ENCODE measurements around the gene TRPV5. TPM values are rescaled to one million over a fixed set of nuclear protein-coding genes. Genes with fewer than 3 reads are reported as not detected.

The TRPV5 gene
- total RNA-seq, 1 donor from 2014 or later: not detected

GRCh38 chr7:142890874-142891485 is 42.6 kb downstream of the TRPV5 start:
- H3K9me3 ChIP-seq (ENCODE audit: control insufficient read depth in 3 of 3, low read length in 3 of 3): no peaks in the 10 kb centered on the region

GRCh38 chr7:142889816-142890215 is 43.7 kb downstream of the TRPV5 start:
- H3K9me3 ChIP-seq (ENCODE audit: control insufficient read depth in 3 of 3, low read length in 3 of 3): no peaks in the 10 kb centered on the region
- H3K4me1 ChIP-seq (ENCODE audit: control insufficient read depth in 3 of 3, insufficient read depth in 3 of 3, low read length in 3 of 3): no peaks in the 10 kb centered on the region
- H3K27me3 ChIP-seq (ENCODE audit: control insufficient read depth in 3 of 3, insufficient read depth in 3 of 3, low read length in 3 of 3): peaks cover 4 to 16% (median 13%) of the 10 kb centered on the region in 3 donors
- no peak overlapping the region for H3K27ac ChIP-seq (ENCODE audit: low read depth, low read length)
- no peak overlapping the region for H3K9ac ChIP-seq (ENCODE audit: low read depth in 1 of 3, low read length in 3 of 3)
- no peaks in the 10 kb centered on the region for H3K36me3 ChIP-seq (ENCODE audit: control insufficient read depth in 3 of 3, insufficient read depth in 3 of 3, low read length in 3 of 3)
- H3K4me3 ChIP-seq (ENCODE audit: low read length in 3 of 3): no peak overlapping the region

More at GRCh38 chr7:142890874-142891485, 42.6 kb downstream of the TRPV5 start:
- no peak overlapping the region for H3K4me3 ChIP-seq (ENCODE audit: low read length in 3 of 3)
- no peak overlapping the region for H3K27ac ChIP-seq (ENCODE audit: low read depth, low read length)
- H3K36me3 ChIP-seq (ENCODE audit: control insufficient read depth in 3 of 3, insufficient read depth in 3 of 3, low read length in 3 of 3): no peaks in the 10 kb centered on the region
- H3K9ac ChIP-seq (ENCODE audit: low read depth in 1 of 3, low read length in 3 of 3): no peak overlapping the region
- H3K27me3 ChIP-seq (ENCODE audit: control insufficient read depth in 3 of 3, insufficient read depth in 3 of 3, low read length in 3 of 3): peaks cover 4 to 16% (median 15%) of the 10 kb centered on the region in 3 donors
- H3K4me1 ChIP-seq (ENCODE audit: control insufficient read depth in 3 of 3, insufficient read depth in 3 of 3, low read length in 3 of 3): no peaks in the 10 kb centered on the region

- Histone ChIP-seq H3K27ac (ENCODE audit: low read depth, low read length) (no peak overlapping the region), H3K4me3 (ENCODE audit: low read length in 3 of 3) (no peak overlapping the region), H3K4me1 (ENCODE audit: control insufficient read depth in 3 of 3, insufficient read depth in 3 of 3, low read length in 3 of 3) (no peaks in the 10 kb centered on the region), H3K9me3 (ENCODE audit: control insufficient read depth in 3 of 3, low read length in 3 of 3) (no peaks in the 10 kb centered on the region), H3K9ac (ENCODE audit: low read depth in 1 of 3, low read length in 3 of 3) (no peak overlapping the region), H3K27me3 (ENCODE audit: control insufficient read depth in 3 of 3, insufficient read depth in 3 of 3, low read length in 3 of 3) (peaks cover 6 to 28% (median 14%) of the 10 kb centered on the region in 3 donors), H3K36me3 (ENCODE audit: control insufficient read depth in 3 of 3, insufficient read depth in 3 of 3, low read length in 3 of 3) (no peaks in the 10 kb centered on the region)
Observed at GRCh38 chr7:142887282-142888015, 46.1 kb downstream of the TRPV5 start.

- no peak overlapping the region for H3K9ac ChIP-seq (ENCODE audit: low read depth in 1 of 3, low read length in 3 of 3)
- H3K9me3 ChIP-seq (ENCODE audit: control insufficient read depth in 3 of 3, low read length in 3 of 3): no peaks in the 10 kb centered on the region
- H3K27ac ChIP-seq (ENCODE audit: low read depth, low read length): no peak overlapping the region
- H3K36me3 ChIP-seq (ENCODE audit: control insufficient read depth in 3 of 3, insufficient read depth in 3 of 3, low read length in 3 of 3): no peaks in the 10 kb centered on the region
- no peaks in the 10 kb centered on the region for H3K4me1 ChIP-seq (ENCODE audit: control insufficient read depth in 3 of 3, insufficient read depth in 3 of 3, low read length in 3 of 3)
- peaks cover 8 to 33% (median 11%) of the 10 kb centered on the region in 3 donors for H3K27me3 ChIP-seq (ENCODE audit: control insufficient read depth in 3 of 3, insufficient read depth in 3 of 3, low read length in 3 of 3)
- no peak overlapping the region for H3K4me3 ChIP-seq (ENCODE audit: low read length in 3 of 3)
Observed at GRCh38 chr7:142886866-142887265, 46.7 kb downstream of the TRPV5 start.

- Histone ChIP-seq H3K36me3 (ENCODE audit: control insufficient read depth in 3 of 3, insufficient read depth in 3 of 3, low read length in 3 of 3) (no peaks in the 10 kb centered on the region), H3K4me1 (ENCODE audit: control insufficient read depth in 3 of 3, insufficient read depth in 3 of 3, low read length in 3 of 3) (no peaks in the 10 kb centered on the region), H3K27ac (ENCODE audit: low read depth, low read length) (no peak within 1 kb of the TSS), H3K9ac (ENCODE audit: low read depth in 1 of 3, low read length in 3 of 3) (no peak within 1 kb of the TSS), H3K9me3 (ENCODE audit: control insufficient read depth in 3 of 3, low read length in 3 of 3) (no peaks in the 10 kb centered on the region), H3K27me3 (ENCODE audit: control insufficient read depth in 3 of 3, insufficient read depth in 3 of 3, low read length in 3 of 3) (peaks cover 8 to 35% (median 17%) of the 10 kb centered on the region in 3 donors), H3K4me3 (ENCODE audit: low read length in 3 of 3) (no peak within 1 kb of the TSS)
Observed at GRCh38 chr7:142885311-142886230, 48.0 kb downstream of the TRPV5 start, which contains the start of gene TRPV6. Gene TRPV6, minus strand, starts transcription at chr7:142885745.

- H3K27me3 ChIP-seq (ENCODE audit: control insufficient read depth in 3 of 3, insufficient read depth in 3 of 3, low read length in 3 of 3): peaks cover 15 to 33% (median 21%) of the 10 kb centered on the region in 3 donors
- no peaks in the 10 kb centered on the region for H3K4me1 ChIP-seq (ENCODE audit: control insufficient read depth in 3 of 3, insufficient read depth in 3 of 3, low read length in 3 of 3)
- H3K36me3 ChIP-seq (ENCODE audit: control insufficient read depth in 3 of 3, insufficient read depth in 3 of 3, low read length in 3 of 3): no peaks in the 10 kb centered on the region
- H3K27ac ChIP-seq (ENCODE audit: low read depth, low read length): no peak overlapping the region
- no peak overlapping the region for H3K9ac ChIP-seq (ENCODE audit: low read depth in 1 of 3, low read length in 3 of 3)
- no peak overlapping the region for H3K4me3 ChIP-seq (ENCODE audit: low read length in 3 of 3)
- H3K9me3 ChIP-seq (ENCODE audit: control insufficient read depth in 3 of 3, low read length in 3 of 3): no peaks in the 10 kb centered on the region
Observed at GRCh38 chr7:142884286-142884640, 49.3 kb downstream of the TRPV5 start.

- H3K36me3 ChIP-seq (ENCODE audit: control insufficient read depth in 3 of 3, insufficient read depth in 3 of 3, low read length in 3 of 3): no peaks in the 10 kb centered on the region
- no peak overlapping the region for H3K4me3 ChIP-seq (ENCODE audit: low read length in 3 of 3)
- no peaks in the 10 kb centered on the region for H3K9me3 ChIP-seq (ENCODE audit: control insufficient read depth in 3 of 3, low read length in 3 of 3)
- no peak overlapping the region for H3K27ac ChIP-seq (ENCODE audit: low read depth, low read length)
- H3K27me3 ChIP-seq (ENCODE audit: control insufficient read depth in 3 of 3, insufficient read depth in 3 of 3, low read length in 3 of 3): peaks cover 15 to 33% (median 23%) of the 10 kb centered on the region in 3 donors
- H3K9ac ChIP-seq (ENCODE audit: low read depth in 1 of 3, low read length in 3 of 3): no peak overlapping the region
- H3K4me1 ChIP-seq (ENCODE audit: control insufficient read depth in 3 of 3, insufficient read depth in 3 of 3, low read length in 3 of 3): no peaks in the 10 kb centered on the region
Observed at GRCh38 chr7:142883571-142884285, 49.8 kb downstream of the TRPV5 start.

GRCh38 chr7:142883145-142883544 is 50.4 kb downstream of the TRPV5 start:
- H3K27me3 ChIP-seq (ENCODE audit: control insufficient read depth in 3 of 3, insufficient read depth in 3 of 3, low read length in 3 of 3): peaks cover 15 to 33% (median 26%) of the 10 kb centered on the region in 3 donors
- no peaks in the 10 kb centered on the region for H3K4me1 ChIP-seq (ENCODE audit: control insufficient read depth in 3 of 3, insufficient read depth in 3 of 3, low read length in 3 of 3)
- H3K27ac ChIP-seq (ENCODE audit: low read depth, low read length): no peak overlapping the region
- H3K36me3 ChIP-seq (ENCODE audit: control insufficient read depth in 3 of 3, insufficient read depth in 3 of 3, low read length in 3 of 3): no peaks in the 10 kb centered on the region
- H3K4me3 ChIP-seq (ENCODE audit: low read length in 3 of 3): no peak overlapping the region
- H3K9me3 ChIP-seq (ENCODE audit: control insufficient read depth in 3 of 3, low read length in 3 of 3): no peaks in the 10 kb centered on the region
- no peak overlapping the region for H3K9ac ChIP-seq (ENCODE audit: low read depth in 1 of 3, low read length in 3 of 3)

- Histone ChIP-seq H3K27me3 (ENCODE audit: control insufficient read depth in 3 of 3, insufficient read depth in 3 of 3, low read length in 3 of 3) (peaks cover 15 to 41% (median 28%) of the 10 kb centered on the region in 3 donors), H3K4me3 (ENCODE audit: low read length in 3 of 3) (no peak overlapping the region), H3K36me3 (ENCODE audit: control insufficient read depth in 3 of 3, insufficient read depth in 3 of 3, low read length in 3 of 3) (no peaks in the 10 kb centered on the region), H3K4me1 (ENCODE audit: control insufficient read depth in 3 of 3, insufficient read depth in 3 of 3, low read length in 3 of 3) (no peaks in the 10 kb centered on the region), H3K9me3 (ENCODE audit: control insufficient read depth in 3 of 3, low read length in 3 of 3) (no peaks in the 10 kb centered on the region), H3K27ac (ENCODE audit: low read depth, low read length) (no peak overlapping the region), H3K9ac (ENCODE audit: low read depth in 1 of 3, low read length in 3 of 3) (no peak overlapping the region)
Observed at GRCh38 chr7:142882338-142882678, 51.2 kb downstream of the TRPV5 start.
